ENCODE results near the gene CXXC5. TPM values are rescaled to one million over a fixed set of nuclear protein-coding genes. Genes with fewer than 3 reads are reported as not detected.
A peak's percentile ranks its signal among the peaks of the same experiment; 100 is the strongest.

Gene CXXC5
- total RNA-seq, 2 experiments from 2014 or later, result 0.82 to 1.0 TPM

DNA sequence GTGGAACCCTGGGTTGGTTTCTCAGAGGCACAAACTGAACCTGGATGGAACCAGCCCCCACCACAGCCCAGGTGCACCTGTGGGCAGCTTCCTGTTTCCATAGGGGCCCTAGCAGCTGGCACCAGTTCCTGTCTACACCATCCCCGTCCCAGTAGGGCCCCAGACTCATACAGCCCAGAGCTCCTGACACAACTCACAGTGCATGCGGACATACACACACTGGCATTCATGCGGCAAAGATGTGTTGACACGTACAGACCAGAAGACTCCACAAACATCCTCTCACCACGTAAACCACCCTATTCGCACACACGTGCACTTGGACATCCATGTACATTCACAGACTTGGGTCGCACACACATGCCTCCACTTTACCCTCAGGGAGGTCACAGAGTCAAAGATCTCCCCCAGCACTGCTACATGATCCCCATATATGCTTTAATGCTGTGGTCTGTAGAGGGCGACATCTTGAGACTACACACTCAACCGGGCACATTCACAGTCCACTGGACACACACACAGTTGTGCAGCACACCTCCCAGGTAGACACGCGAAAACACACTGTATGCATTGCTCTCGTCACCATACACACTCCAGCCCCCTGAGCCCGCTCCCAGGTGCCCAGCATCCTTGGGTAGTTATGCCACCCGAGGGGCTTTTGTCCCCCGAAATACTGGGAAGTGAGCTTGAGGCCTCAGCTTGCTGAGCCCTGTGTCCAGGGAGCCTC is 22.4 kb downstream of the CXXC5 start:
- ChIA-PET POLR2A (no interaction called here), CTCF (interaction anchor here (0.6 to 2.8 kb wide), 7 partner anchors 12 to 99 kb away, joined by 3 to 10 read pairs (median 3); no protein-coding TSS in a partner anchor)
- Mint-ChIP-seq H3K4me3 (peak overlapping the region; percentile 1), H3K36me3 (no peaks in the 10 kb centered on the region), H3K9me3 (no peaks in the 10 kb centered on the region), H3K27me3 (no peaks in the 10 kb centered on the region), H3K4me1 (ENCODE audit: low read depth) (peaks cover 22% of the 10 kb centered on the region), H3K27ac (no peak overlapping the region)
- peak; percentile 36 for DNase-seq
- intact Hi-C loops (cut with micrococcal nuclease), result no loop called here

DNA sequence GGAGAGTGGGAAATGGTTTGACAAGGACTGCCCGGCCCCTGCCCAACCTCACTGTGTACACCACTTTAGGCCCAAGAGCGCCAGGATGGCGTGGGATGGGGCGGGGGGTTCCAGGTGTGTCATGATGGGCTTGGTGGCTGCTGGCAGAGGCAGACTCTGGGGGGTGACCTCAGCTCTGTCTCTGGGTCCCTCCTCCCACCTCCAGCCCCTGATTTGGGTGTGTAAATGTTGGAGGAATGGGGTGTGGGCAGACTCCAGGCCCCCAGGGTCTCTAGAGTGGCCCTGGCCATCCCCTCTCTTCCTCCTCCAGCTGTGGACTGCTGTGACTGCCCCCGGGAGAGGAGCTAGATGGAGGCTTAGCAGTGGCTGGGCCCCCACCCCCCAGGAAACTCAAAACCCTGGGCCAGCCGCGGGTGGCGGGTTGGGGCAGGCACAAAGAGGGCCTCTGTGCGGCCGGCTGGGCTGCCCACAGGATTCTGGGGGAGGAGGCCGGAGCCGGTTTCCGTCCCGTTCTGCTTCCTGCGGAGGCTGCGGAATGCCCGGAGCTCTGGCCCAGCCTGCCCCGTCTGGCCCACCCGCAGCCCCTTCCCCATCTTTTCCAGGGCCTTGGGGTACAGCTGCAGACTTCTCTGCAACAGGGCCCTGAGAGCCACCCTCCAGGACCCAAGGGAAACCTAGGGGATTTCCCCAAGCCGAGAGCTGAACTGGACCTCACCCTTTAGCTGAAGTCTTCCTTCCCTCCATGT is 23.1 kb downstream of the CXXC5 start:
- H3K9me3 Mint-ChIP-seq, result no peaks in the 10 kb centered on the region
- no peaks in the 10 kb centered on the region for H3K27me3 Mint-ChIP-seq
- CTCF ChIA-PET, result interaction anchor here (0.6 to 2.8 kb wide), 4 partner anchors 19 to 99 kb away, joined by 3 to 10 read pairs (median 3); no protein-coding TSS in a partner anchor
- POLR2A ChIA-PET, result no interaction called here
- no peak overlapping the region for H3K4me3 Mint-ChIP-seq
- no peak overlapping the region for H3K27ac Mint-ChIP-seq
- H3K36me3 Mint-ChIP-seq, result no peaks in the 10 kb centered on the region
- intact Hi-C loops (cut with micrococcal nuclease), result no loop called here
- DNase-seq, result no peak
- H3K4me1 Mint-ChIP-seq (ENCODE audit: low read depth), result peaks cover 22% of the 10 kb centered on the region

DNA sequence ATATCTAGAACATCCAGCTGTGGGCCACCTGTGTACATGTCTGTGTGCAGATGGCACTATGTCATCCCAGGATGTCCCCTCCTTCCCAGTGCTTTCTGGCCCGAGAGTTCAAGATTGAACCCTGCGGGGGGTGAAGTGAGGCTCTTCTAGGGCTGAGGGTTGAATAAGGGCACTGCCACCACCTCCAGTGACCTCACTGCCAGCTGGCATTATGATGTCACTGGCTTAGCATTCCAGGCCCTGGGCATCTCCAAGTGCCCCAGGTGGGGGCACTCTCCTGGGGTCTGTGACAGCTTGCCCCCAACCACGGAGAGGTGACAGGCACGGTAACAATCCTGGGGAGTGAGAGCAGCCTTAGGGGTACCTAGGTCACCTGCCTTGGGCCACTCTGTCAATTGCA is 27.1 kb downstream of the CXXC5 start:
- H3K27ac Mint-ChIP-seq, result no peak overlapping the region
- intact Hi-C loops (cut with micrococcal nuclease), result no loop called here
- H3K4me1 Mint-ChIP-seq (ENCODE audit: low read depth), result peaks cover 5% of the 10 kb centered on the region
- H3K4me3 Mint-ChIP-seq, result no peak overlapping the region
- ChIA-PET POLR2A (no interaction called here), CTCF (interaction anchor here (0.8 to 1.4 kb wide), 2 partner anchors 91 to 100 kb away, joined by 3 to 7 read pairs; no protein-coding TSS in a partner anchor)
- no peaks in the 10 kb centered on the region for H3K9me3 Mint-ChIP-seq
- H3K36me3 Mint-ChIP-seq, result no peaks in the 10 kb centered on the region
- no peak for DNase-seq
- no peaks in the 10 kb centered on the region for H3K27me3 Mint-ChIP-seq

DNA sequence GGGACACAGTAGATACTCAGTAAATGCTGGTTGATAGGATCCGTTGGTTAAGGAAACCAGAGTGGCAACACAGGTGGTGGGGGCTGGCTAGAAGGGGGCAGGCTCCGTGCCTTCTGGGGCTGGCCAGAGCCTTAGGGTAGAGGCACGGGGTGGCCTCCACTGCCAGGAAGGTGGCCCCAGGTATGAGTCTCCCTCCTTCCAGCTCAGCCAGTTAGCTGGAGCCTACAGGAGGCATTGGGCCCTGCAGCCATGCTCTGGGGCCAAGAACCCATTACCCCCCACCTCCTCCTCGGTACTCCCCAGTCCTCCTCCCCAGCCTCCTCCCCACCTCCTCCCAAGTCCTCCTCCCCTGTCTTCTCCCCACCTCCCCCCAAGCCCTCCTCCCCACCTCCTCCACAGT is 27.7 kb downstream of the CXXC5 start:
- Mint-ChIP-seq H3K4me1 (ENCODE audit: low read depth) (no peaks in the 10 kb centered on the region), H3K4me3 (no peak overlapping the region), H3K9me3 (no peaks in the 10 kb centered on the region), H3K27me3 (no peaks in the 10 kb centered on the region), H3K27ac (no peak overlapping the region), H3K36me3 (no peaks in the 10 kb centered on the region)
- DNase-seq, result no peak
- intact Hi-C loops (cut with micrococcal nuclease), result no loop called here
- CTCF ChIA-PET, result interaction anchor here (0.8 to 1.4 kb wide), 2 partner anchors 90 to 100 kb away, joined by 3 to 7 read pairs; no protein-coding TSS in a partner anchor
- POLR2A ChIA-PET, result no interaction called here

DNA sequence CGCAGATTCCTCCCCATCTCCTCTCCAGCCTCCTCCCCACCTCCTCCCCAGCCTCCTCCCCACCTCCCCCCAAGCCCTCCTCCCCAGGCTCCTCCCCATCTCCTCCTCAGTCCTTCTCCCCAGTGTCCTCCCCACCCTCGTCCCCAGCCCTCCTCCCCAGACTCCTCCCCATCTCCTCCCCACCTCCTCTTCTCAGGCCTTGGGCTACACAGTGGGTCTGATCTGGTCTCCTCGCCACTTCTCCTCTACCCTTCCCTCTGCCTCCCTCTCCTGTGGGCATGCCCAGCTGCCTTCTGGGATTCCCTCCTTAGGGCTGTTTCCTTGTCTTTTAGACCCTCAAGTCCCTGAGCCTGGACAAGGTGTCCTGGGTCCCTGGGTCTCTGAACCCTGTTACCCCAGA is 28.3 kb downstream of the CXXC5 start:
- no peak overlapping the region for H3K4me3 Mint-ChIP-seq
- DNase-seq, result no peak
- H3K36me3 Mint-ChIP-seq, result no peaks in the 10 kb centered on the region
- intact Hi-C loops (cut with micrococcal nuclease), result no loop called here
- H3K9me3 Mint-ChIP-seq, result no peaks in the 10 kb centered on the region
- ChIA-PET CTCF (interaction anchor here (1.0 kb wide), 1 partner anchor 11 kb away, joined by 3 read pairs; no protein-coding TSS in a partner anchor), POLR2A (no interaction called here)
- H3K4me1 Mint-ChIP-seq (ENCODE audit: low read depth), result no peaks in the 10 kb centered on the region
- no peaks in the 10 kb centered on the region for H3K27me3 Mint-ChIP-seq
- no peak overlapping the region for H3K27ac Mint-ChIP-seq

DNA sequence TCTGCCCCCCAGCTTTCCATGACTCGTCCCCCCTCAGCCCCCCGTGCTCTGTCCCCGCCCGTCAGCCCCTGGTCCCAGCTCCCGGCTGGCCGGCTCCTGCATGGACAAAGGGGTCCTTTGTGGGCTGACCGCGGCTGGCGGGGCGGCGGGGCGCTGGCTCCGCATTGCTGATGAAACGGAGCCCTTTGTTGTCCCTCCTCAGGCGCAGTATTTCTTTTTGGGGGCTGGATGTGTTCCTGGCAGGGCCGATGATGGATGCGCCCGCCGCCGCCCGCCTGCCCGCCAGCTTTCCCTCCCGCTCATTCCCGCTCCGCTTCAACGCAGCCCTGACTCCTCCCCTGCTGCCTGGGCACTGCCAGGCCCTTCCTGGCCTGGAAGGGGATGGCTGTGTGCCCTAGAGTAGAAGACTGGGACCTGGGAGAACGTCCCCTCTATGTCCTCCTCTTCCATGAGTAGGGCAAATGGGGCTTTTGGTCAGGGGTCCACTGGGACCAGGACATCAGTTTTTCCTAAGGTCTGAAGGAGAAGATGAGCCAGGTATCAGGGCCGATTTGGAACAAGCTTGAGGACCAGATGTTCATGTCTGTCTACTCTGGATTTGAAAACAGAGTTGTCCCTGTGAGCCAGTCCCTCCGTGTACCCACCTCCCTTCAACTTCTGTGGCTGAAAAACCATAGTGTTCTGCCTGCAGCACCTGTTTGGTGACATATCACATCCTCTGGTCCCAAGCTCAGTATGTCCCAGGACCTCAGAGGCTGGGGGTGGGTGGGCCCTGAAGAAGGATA is 29.0 kb downstream of the CXXC5 start:
- no peaks in the 10 kb centered on the region for H3K27me3 Mint-ChIP-seq
- H3K9me3 Mint-ChIP-seq, result no peaks in the 10 kb centered on the region
- ChIA-PET POLR2A (interaction anchor here (0.9 kb wide), 1 partner anchor 13 kb away, joined by 3 read pairs; no protein-coding TSS in a partner anchor), CTCF (interaction anchor here (0.5 to 1.4 kb wide), 4 partner anchors 12 to 515 kb away, joined by 3 to 4 read pairs (median 3); no protein-coding TSS in a partner anchor)
- no peak for DNase-seq
- H3K4me3 Mint-ChIP-seq, result no peak overlapping the region
- no peaks in the 10 kb centered on the region for H3K4me1 Mint-ChIP-seq (ENCODE audit: low read depth)
- H3K27ac Mint-ChIP-seq, result no peak overlapping the region
- intact Hi-C loops (cut with micrococcal nuclease), result no loop called here
- no peaks in the 10 kb centered on the region for H3K36me3 Mint-ChIP-seq

DNA sequence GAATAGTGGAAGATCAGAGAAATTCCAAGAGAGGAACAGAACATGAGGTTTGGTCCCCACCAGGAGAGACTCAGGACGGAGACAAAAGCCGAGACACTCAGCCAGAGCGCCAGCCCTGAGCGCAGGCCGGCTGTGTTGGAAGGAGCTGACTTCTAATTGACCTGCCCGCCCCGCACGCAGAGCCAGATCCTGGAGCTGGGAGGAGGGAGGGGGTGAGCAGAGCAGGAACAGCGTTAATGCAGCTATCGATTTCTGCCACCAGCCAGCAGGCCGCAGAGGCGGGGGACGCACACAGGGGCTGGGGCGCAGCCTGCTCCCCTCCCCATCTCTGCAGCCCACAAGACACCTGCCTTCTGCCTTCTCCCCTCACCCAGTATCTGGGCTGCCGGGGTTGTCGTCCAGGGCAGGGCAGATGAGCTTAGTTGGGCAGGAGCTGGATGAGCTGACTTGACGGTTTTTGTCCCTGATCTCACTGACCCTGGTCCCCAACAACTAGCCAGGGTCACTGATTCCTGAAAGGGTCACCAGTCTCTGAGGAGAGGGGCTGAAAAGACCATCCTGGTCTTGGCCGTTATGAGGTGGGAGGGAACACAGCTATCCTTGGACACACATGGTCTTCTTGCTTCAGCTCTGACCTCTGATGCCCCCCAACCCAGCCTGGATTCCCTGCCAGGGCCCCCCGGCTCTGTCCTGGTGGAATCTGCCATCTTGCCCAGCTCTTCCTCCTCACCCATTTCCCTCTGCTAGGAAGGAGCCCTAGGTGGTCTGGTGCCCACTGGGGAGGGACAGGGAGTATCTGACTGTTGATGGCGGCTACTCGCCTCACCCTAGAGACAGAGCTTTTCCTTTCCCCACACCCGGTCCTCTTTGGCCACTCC is 29.8 kb downstream of the CXXC5 start:
- no peak for DNase-seq
- no peaks in the 10 kb centered on the region for H3K36me3 Mint-ChIP-seq
- ChIA-PET CTCF (interaction anchor here (1.2 to 1.4 kb wide), 2 partner anchors 43 to 98 kb away, joined by 3 to 4 read pairs; no protein-coding TSS in a partner anchor), POLR2A (interaction anchor here (0.9 kb wide), 1 partner anchor 13 kb away, joined by 3 read pairs; no protein-coding TSS in a partner anchor)
- no peaks in the 10 kb centered on the region for H3K4me1 Mint-ChIP-seq (ENCODE audit: low read depth)
- H3K27me3 Mint-ChIP-seq, result no peaks in the 10 kb centered on the region
- no peak overlapping the region for H3K27ac Mint-ChIP-seq
- intact Hi-C loops (cut with micrococcal nuclease), result no loop called here
- H3K9me3 Mint-ChIP-seq, result no peaks in the 10 kb centered on the region
- no peak overlapping the region for H3K4me3 Mint-ChIP-seq

DNA sequence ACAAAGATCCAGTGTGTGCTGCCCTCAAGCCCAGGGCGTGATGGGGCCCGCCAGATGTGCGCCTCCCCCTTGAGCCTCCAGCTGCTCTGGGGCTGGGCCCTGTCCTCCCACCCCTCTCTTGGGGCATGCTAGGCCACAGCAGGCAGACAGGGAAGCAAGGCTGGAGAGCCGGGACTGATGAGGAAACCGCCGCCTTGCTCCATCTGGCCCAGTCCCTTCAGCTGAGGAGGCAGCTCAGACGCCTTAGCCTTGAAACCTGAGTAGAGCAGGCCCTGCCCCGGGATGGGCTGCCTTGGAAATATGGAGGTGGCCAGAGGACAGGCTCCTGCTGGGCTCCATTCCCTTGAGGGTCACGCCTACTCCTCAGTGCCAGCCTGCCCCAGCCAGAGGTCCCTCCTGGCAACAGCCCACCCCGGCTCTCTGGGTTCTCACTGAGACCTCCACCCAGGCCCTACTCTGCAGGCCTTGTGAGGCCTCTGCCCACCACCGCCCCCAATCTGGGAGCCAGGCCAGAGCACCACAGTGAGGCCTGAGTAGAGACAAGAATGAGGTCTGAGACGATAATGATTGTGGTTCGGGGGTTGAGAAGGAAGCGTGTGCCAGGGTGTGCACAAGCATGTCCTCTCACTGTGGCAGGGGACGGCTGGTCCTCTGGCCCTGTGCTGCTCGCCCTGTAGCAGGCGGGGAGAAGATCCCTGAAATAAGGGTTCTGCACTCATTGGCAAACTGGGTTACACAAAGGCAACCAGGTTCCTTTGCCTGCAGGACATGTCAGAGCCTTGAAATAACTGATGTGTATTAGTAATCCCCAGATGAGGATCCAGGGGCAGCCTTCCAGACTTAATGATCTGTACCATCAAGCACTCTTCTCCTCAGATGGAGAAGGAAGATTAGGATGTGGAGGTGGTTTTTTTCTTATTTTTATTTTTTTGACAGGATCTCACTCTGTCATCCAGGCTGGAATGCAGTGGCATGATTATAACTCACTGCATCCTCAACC is 30.9 kb downstream of the CXXC5 start:
- no peaks in the 10 kb centered on the region for H3K27me3 Mint-ChIP-seq
- intact Hi-C loops (cut with micrococcal nuclease), result no loop called here
- no peak for DNase-seq
- ChIA-PET CTCF (no interaction called here), POLR2A (no interaction called here)
- H3K4me3 Mint-ChIP-seq, result no peak overlapping the region
- H3K9me3 Mint-ChIP-seq, result no peaks in the 10 kb centered on the region
- no peaks in the 10 kb centered on the region for H3K36me3 Mint-ChIP-seq
- no peaks in the 10 kb centered on the region for H3K4me1 Mint-ChIP-seq (ENCODE audit: low read depth)
- no peak overlapping the region for H3K27ac Mint-ChIP-seq

DNA sequence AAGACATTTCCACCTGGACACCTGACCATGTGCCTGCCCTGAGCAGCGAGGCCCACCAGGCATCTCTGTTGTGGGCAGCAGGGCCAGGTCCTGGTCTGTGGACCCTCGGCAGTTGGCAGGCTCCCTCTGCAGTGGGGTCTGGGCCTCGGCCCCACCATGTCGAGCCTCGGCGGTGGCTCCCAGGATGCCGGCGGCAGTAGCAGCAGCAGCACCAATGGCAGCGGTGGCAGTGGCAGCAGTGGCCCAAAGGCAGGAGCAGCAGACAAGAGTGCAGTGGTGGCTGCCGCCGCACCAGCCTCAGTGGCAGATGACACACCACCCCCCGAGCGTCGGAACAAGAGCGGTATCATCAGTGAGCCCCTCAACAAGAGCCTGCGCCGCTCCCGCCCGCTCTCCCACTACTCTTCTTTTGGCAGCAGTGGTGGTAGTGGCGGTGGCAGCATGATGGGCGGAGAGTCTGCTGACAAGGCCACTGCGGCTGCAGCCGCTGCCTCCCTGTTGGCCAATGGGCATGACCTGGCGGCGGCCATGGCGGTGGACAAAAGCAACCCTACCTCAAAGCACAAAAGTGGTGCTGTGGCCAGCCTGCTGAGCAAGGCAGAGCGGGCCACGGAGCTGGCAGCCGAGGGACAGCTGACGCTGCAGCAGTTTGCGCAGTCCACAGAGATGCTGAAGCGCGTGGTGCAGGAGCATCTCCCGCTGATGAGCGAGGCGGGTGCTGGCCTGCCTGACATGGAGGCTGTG is 32.4 kb downstream of the CXXC5 start:
- Mint-ChIP-seq H3K27ac (no peak overlapping the region), H3K4me3 (no peak overlapping the region), H3K4me1 (ENCODE audit: low read depth) (no peaks in the 10 kb centered on the region), H3K9me3 (no peaks in the 10 kb centered on the region), H3K27me3 (no peaks in the 10 kb centered on the region), H3K36me3 (no peaks in the 10 kb centered on the region)
- CTCF ChIA-PET, result no interaction called here
- DNase-seq, result no peak
- POLR2A ChIA-PET, result no interaction called here
- intact Hi-C loops (cut with micrococcal nuclease), result no loop called here

DNA sequence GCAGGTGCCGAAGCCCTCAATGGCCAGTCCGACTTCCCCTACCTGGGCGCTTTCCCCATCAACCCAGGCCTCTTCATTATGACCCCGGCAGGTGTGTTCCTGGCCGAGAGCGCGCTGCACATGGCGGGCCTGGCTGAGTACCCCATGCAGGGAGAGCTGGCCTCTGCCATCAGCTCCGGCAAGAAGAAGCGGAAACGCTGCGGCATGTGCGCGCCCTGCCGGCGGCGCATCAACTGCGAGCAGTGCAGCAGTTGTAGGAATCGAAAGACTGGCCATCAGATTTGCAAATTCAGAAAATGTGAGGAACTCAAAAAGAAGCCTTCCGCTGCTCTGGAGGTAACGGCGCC is 32.9 kb downstream of the CXXC5 start:
- no peak overlapping the region for H3K27ac Mint-ChIP-seq
- ChIA-PET CTCF (no interaction called here), POLR2A (no interaction called here)
- H3K4me1 Mint-ChIP-seq (ENCODE audit: low read depth), result no peaks in the 10 kb centered on the region
- H3K27me3 Mint-ChIP-seq, result no peaks in the 10 kb centered on the region
- H3K36me3 Mint-ChIP-seq, result no peaks in the 10 kb centered on the region
- DNase-seq, result no peak
- no peak overlapping the region for H3K4me3 Mint-ChIP-seq
- intact Hi-C loops (cut with micrococcal nuclease), result no loop called here
- no peaks in the 10 kb centered on the region for H3K9me3 Mint-ChIP-seq
